Naive thymus-derived CD4-positive, alpha-beta T cell (primary cell): ENCODE data around the gene TSR3. TPM values are rescaled to one million over a fixed set of nuclear protein-coding genes. Genes with fewer than 3 reads are reported as not detected.

Source experiments
- ATAC-seq: fragments of 150-1000 bp; cut with Tn5 transposase; 2 replicates; pipeline ENCODE4 v1.10.0; 2021; ENCODE audit warnings: mild to moderate bottlenecking, moderate library complexity
- CTCF ChIA-PET: fragments of 350-600 bp; sonication (Branson Sonifier 250); formaldehyde crosslinking; loops from one replicate; lab custom pipeline; 2021; ENCODE audit warnings: antibody characterized with exemption; lab: Charles Lee
- POLR2A ChIA-PET: fragments of 350-600 bp; sonication (Branson Sonifier 250); formaldehyde crosslinking; loops from one replicate; lab custom pipeline; 2021; ENCODE audit warnings: antibody characterized with exemption, inconsistent platforms; lab: Charles Lee
- DNase-seq, 9 donors: peaks; one replicate each; pipeline versions ENCODE4 v3.0.0 to v3.0.0-alpha.2; 2020 to 2022; ENCODE audit warnings: mixed read lengths in 1 of 9
- H3K27ac ChIP-seq: one replicate; pipeline ENCODE4 v1.7.0; 2013; ENCODE audit warnings: mild to moderate bottlenecking, low read depth, low read length, moderate library complexity
- H3K27me3 ChIP-seq, 2 donors: one replicate each; pipeline ENCODE4 v1.7.0; 2013; ENCODE audit warnings: low read length in 2 of 2, mild to moderate bottlenecking in 2 of 2, moderate library complexity in 2 of 2; ENCODE audit not compliant: control insufficient read depth in 2 of 2, insufficient read depth in 2 of 2
- H3K36me3 ChIP-seq, 3 experiments: 1 replicate in 2 of 3; 2 replicates in 1 of 3; pipeline ENCODE4 v1.7.0; 2013; ENCODE audit warnings: low read length in 3 of 3, mild to moderate bottlenecking in 3 of 3, moderate library complexity in 1 of 3; ENCODE audit not compliant: insufficient read depth in 3 of 3, control insufficient read depth in 2 of 3
- H3K4me1 ChIP-seq, 2 donors: one replicate each; pipeline ENCODE4 v1.7.0; 2013; ENCODE audit warnings: low read length in 2 of 2, mild to moderate bottlenecking in 2 of 2, moderate library complexity in 1 of 2; ENCODE audit not compliant: control insufficient read depth in 2 of 2, insufficient read depth in 2 of 2
- H3K4me3 ChIP-seq: 2 replicates; pipeline ENCODE4 v1.7.0; 2013; ENCODE audit warnings: mild to moderate bottlenecking, low read length
- H3K9me3 ChIP-seq, 3 experiments: 1 replicate in 2 of 3; 2 replicates in 1 of 3; pipeline ENCODE4 v1.7.0; 2013; ENCODE audit warnings: low read length in 3 of 3; ENCODE audit not compliant: control insufficient read depth in 2 of 3
- H3K27ac Mint-ChIP-seq, 9 donors: one replicate each; pipeline ENCODE4 v1.8.0; 2020 to 2022; ENCODE audit warnings: mixed read lengths in 9 of 9, mild to moderate bottlenecking in 8 of 9, moderate library complexity in 5 of 9, inconsistent platforms in 2 of 9
- H3K27me3 Mint-ChIP-seq, 5 donors: one replicate each; pipeline ENCODE4 v1.8.0; 2021 to 2022; ENCODE audit warnings: mixed read lengths in 5 of 5, mild to moderate bottlenecking in 1 of 5
- H3K36me3 Mint-ChIP-seq, 5 donors: one replicate each; pipeline ENCODE4 v1.8.0; 2020 to 2022; ENCODE audit warnings: mixed read lengths in 5 of 5, mild to moderate bottlenecking in 3 of 5, inconsistent platforms in 1 of 5
- H3K4me1 Mint-ChIP-seq, 7 donors: one replicate each; pipeline ENCODE4 v1.8.0; 2020 to 2022; ENCODE audit warnings: mixed read lengths in 7 of 7, mild to moderate bottlenecking in 3 of 7, inconsistent platforms in 1 of 7
- H3K4me3 Mint-ChIP-seq, 10 donors: one replicate each; pipeline ENCODE4 v1.8.0; 2020 to 2022; ENCODE audit warnings: mild to moderate bottlenecking in 10 of 10, mixed read lengths in 10 of 10, moderate library complexity in 6 of 10, inconsistent platforms in 2 of 10
- H3K9me3 Mint-ChIP-seq, 11 donors: one replicate each; pipeline ENCODE4 v1.8.0; 2020 to 2022; ENCODE audit warnings: mixed read lengths in 11 of 11, mild to moderate bottlenecking in 4 of 11, inconsistent platforms in 1 of 11, moderate library complexity in 1 of 11
- intact Hi-C, 2 donors: fragments of 100-400 bp; cut with micrococcal nuclease; formaldehyde crosslinking; loops; one replicate each; pipeline ENCODE4 v1.15.1; 2023
- polyA plus RNA-seq, 2 donors: library from polyadenylated mRNA; unstranded; fragments of 300-500 nt; fragmentation: Illumina TruSeq; gene quantifications; one replicate each; pipeline ENCODE4 v1.2.3, GENCODE V29; 2021
- total RNA-seq, 6 experiments: library from RNA in 5 of 6; stranded (reverse) in 5 of 6; gene quantifications; 1 replicate in 5 of 6; 2 replicates in 1 of 6; pipeline ENCODE4 v1.2.3 and lab custom pipeline; 2021 to 2026

Gene TSR3
- total and polyA plus RNA-seq, 7 experiments from 2014 or later: 21.0 to 103 (median 39.8) TPM

GRCh38 chr16:1387331-1387730 is 35.7 kb upstream of the TSR3 start:
- no peak overlapping the region for H3K4me3 ChIP-seq
- H3K27me3 ChIP-seq: no peaks in the 10 kb centered on the region
- peaks cover 0 to 11% (median 0%) of the 10 kb centered on the region in 5 donors for H3K36me3 Mint-ChIP-seq
- H3K9me3 Mint-ChIP-seq: peaks cover 0 to 2% (median 0%) of the 10 kb centered on the region in 11 donors
- H3K36me3 ChIP-seq: peaks cover 0 to 79% (median 0%) of the 10 kb centered on the region in 3 experiments
- H3K9me3 ChIP-seq: no peaks in the 10 kb centered on the region
- no peak overlapping the region for H3K4me3 Mint-ChIP-seq
- no peaks in the 10 kb centered on the region for H3K4me1 ChIP-seq
- DNase-seq (no peak), ATAC-seq (no peak)
- no peaks in the 10 kb centered on the region for H3K27me3 Mint-ChIP-seq
- ChIA-PET CTCF (no interaction called here), POLR2A (no interaction called here)
- no peak overlapping the region for H3K27ac ChIP-seq
- H3K4me1 Mint-ChIP-seq: peaks cover 0 to 4% (median 0%) of the 10 kb centered on the region in 7 donors
- intact Hi-C loops: no loop called here
- no peak overlapping the region for H3K27ac Mint-ChIP-seq

GRCh38 chr16:1385232-1385631 is 33.6 kb upstream of the TSR3 start:
- no peaks in the 10 kb centered on the region for H3K4me1 ChIP-seq
- H3K4me1 Mint-ChIP-seq: peaks cover 1 to 3% (median 2%) of the 10 kb centered on the region in 7 donors
- no peaks in the 10 kb centered on the region for H3K9me3 Mint-ChIP-seq
- DNase-seq (no peak), ATAC-seq (no peak)
- H3K27ac Mint-ChIP-seq: no peak overlapping the region
- intact Hi-C loops: no loop called here
- H3K4me3 Mint-ChIP-seq: no peak overlapping the region
- peaks cover 0 to 76% (median 0%) of the 10 kb centered on the region in 3 experiments for H3K36me3 ChIP-seq
- POLR2A ChIA-PET: no interaction called here
- no peak overlapping the region for H3K4me3 ChIP-seq
- CTCF ChIA-PET: no interaction called here
- no peak overlapping the region for H3K27ac ChIP-seq
- no peaks in the 10 kb centered on the region for H3K27me3 Mint-ChIP-seq
- H3K9me3 ChIP-seq: no peaks in the 10 kb centered on the region
- no peaks in the 10 kb centered on the region for H3K27me3 ChIP-seq
- peaks cover 0 to 4% (median 0%) of the 10 kb centered on the region in 5 donors for H3K36me3 Mint-ChIP-seq

GRCh38 chr16:1383556-1383955 is 31.9 kb upstream of the TSR3 start:
- Mint-ChIP-seq H3K4me3 (no peak overlapping the region), H3K9me3 (no peaks in the 10 kb centered on the region), H3K36me3 (peaks cover 0 to 3% (median 0%) of the 10 kb centered on the region in 5 donors), H3K4me1 (peaks cover 6 to 11% (median 9%) of the 10 kb centered on the region in 7 donors), H3K27me3 (no peaks in the 10 kb centered on the region), H3K27ac (no peak overlapping the region)
- intact Hi-C loops: no loop called here
- ChIA-PET CTCF (no interaction called here), POLR2A (no interaction called here)
- no peak overlapping the region for H3K4me3 ChIP-seq
- no peak overlapping the region for H3K27ac ChIP-seq
- DNase-seq (no peak), ATAC-seq (no peak)
- H3K27me3 ChIP-seq: no peaks in the 10 kb centered on the region
- no peaks in the 10 kb centered on the region for H3K4me1 ChIP-seq
- peaks cover 0 to 64% (median 0%) of the 10 kb centered on the region in 3 experiments for H3K36me3 ChIP-seq
- no peaks in the 10 kb centered on the region for H3K9me3 ChIP-seq

- Histone ChIP-seq H3K27ac (no peak overlapping the region), H3K36me3 (peaks cover 0 to 57% (median 0%) of the 10 kb centered on the region in 3 experiments), H3K9me3 (no peaks in the 10 kb centered on the region), H3K4me1 (no peaks in the 10 kb centered on the region), H3K4me3 (no peak overlapping the region), H3K27me3 (no peaks in the 10 kb centered on the region)
- ATAC-seq: no peak
- Mint-ChIP-seq H3K9me3 (no peaks in the 10 kb centered on the region), H3K27ac (peak overlapping the region in 1 of 9 donors; percentile 12), H3K36me3 (peaks cover 0 to 3% (median 0%) of the 10 kb centered on the region in 5 donors), H3K27me3 (no peaks in the 10 kb centered on the region), H3K4me3 (no peak overlapping the region), H3K4me1 (peaks cover 6 to 18% (median 15%) of the 10 kb centered on the region in 7 donors)
- intact Hi-C loops: no loop called here
- ChIA-PET POLR2A (no interaction called here), CTCF (no interaction called here)
- DNase-seq: no peak
Measured at GRCh38 chr16:1381612-1382406, 30.1 kb upstream of the TSR3 start.

- Histone ChIP-seq H3K27ac (no peak overlapping the region), H3K36me3 (peaks cover 0 to 64% (median 0%) of the 10 kb centered on the region in 3 experiments), H3K4me1 (no peaks in the 10 kb centered on the region), H3K27me3 (no peaks in the 10 kb centered on the region), H3K4me3 (no peak overlapping the region), H3K9me3 (no peaks in the 10 kb centered on the region)
- POLR2A ChIA-PET: interaction anchor here (0.6 to 1.5 kb wide), 4 partner anchors 41 to 71 kb away, joined by 3 to 4 read pairs (median 3); partner anchors contain the start of genes UBE2I and UQCC4
- DNase-seq (no peak), ATAC-seq (no peak)
- Mint-ChIP-seq H3K27me3 (no peaks in the 10 kb centered on the region), H3K27ac (peak overlapping the region in 6 of 9 donors; percentile 15 to 79 (median 62)), H3K9me3 (no peaks in the 10 kb centered on the region), H3K4me3 (peak overlapping the region; percentile 76 to 88 (median 80)), H3K36me3 (peaks cover 0 to 6% (median 0%) of the 10 kb centered on the region in 5 donors), H3K4me1 (peaks cover 6 to 18% (median 15%) of the 10 kb centered on the region in 7 donors)
- intact Hi-C loops: no loop called here
- CTCF ChIA-PET: interaction anchor here (0.7 kb wide), 2 partner anchors 17 to 1336 kb away, joined by 3 read pairs; no protein-coding TSS in a partner anchor
Measured at GRCh38 chr16:1380195-1380594, 28.5 kb upstream of the TSR3 start.

GRCh38 chr16:1379304-1380076 is 27.8 kb upstream of the TSR3 start:
- ATAC-seq (peak; percentile 84), DNase-seq (peak; percentile 33 to 81 (median 52))
- Histone ChIP-seq H3K27ac (peak overlapping the region; percentile 52), H3K4me1 (no peaks in the 10 kb centered on the region), H3K36me3 (peaks cover 0 to 64% (median 0%) of the 10 kb centered on the region in 3 experiments), H3K9me3 (no peaks in the 10 kb centered on the region), H3K4me3 (peak overlapping the region; percentile 17), H3K27me3 (no peaks in the 10 kb centered on the region)
- ChIA-PET CTCF (interaction anchor here (0.7 kb wide), 1 partner anchor 16 kb away, joined by 3 read pairs; no protein-coding TSS in a partner anchor), POLR2A (interaction anchor here (0.6 to 1.5 kb wide), 5 partner anchors 15 to 70 kb away, joined by 3 to 5 read pairs (median 3); partner anchors contain the start of genes UBE2I and UQCC4)
- Mint-ChIP-seq H3K9me3 (no peaks in the 10 kb centered on the region), H3K27me3 (no peaks in the 10 kb centered on the region), H3K27ac (peak overlapping the region in 6 of 9 donors; percentile 15 to 79 (median 62)), H3K4me3 (peak overlapping the region; percentile 76 to 88 (median 80)), H3K36me3 (peaks cover 0 to 3% (median 0%) of the 10 kb centered on the region in 5 donors), H3K4me1 (peaks cover 6 to 18% (median 15%) of the 10 kb centered on the region in 7 donors)
- intact Hi-C loops: loop anchor here (1.0 to 2.0 kb wide), 2 partner anchors 29 to 35 kb away; partner anchors contain the start of gene UNKL (in 1 of the 2)
